SU-DHL-6 (cell line): ENCODE measurements around the gene PRORP.

Experiments
- CTCF ChIP-seq: fragments of 200-600 bp; sonication (generic); IDR thresholded peaks from one replicate; pipeline ENCODE4 v1.5.1; 2017; ENCODE audit warnings: antibody characterized with exemption, mild to moderate bottlenecking, low read length, moderate library complexity; ENCODE audit not compliant: insufficient read depth, poor library complexity, severe bottlenecking
- EZH2phosphoT487 ChIP-seq: fragments of 200-600 bp; sonication (generic), shearing (Covaris generic); conservative IDR thresholded peaks from 2 replicates; pipeline ENCODE4 v1.6.1; 2018; ENCODE audit warnings: mild to moderate bottlenecking, antibody characterized with exemption, low read length, moderate library complexity, mixed read lengths

DNA sequence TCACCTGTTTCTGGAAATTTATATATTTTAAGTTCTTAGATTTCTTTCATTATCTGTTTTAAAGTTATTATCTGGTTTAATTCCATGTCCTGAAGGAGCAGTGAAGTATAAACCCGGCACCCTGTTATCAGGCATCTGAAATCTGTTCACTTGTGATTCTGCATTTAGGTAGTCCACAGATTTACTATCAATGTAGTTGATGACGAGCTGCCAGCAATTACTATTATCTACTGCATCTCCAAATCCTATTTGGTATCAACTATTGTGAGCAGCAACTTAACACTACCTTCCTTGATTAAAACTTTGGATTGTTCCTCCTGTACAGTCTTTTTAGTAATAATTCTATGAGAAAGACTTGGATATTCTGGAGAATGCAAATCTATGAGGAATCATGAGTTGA is 36.1 kb downstream of the PRORP start:
- no peak for TF ChIP-seq CTCF
- no peak for TF ChIP-seq EZH2phosphoT487
